ENCODE measurements around the gene ANKH. TPM values are rescaled to one million over a fixed set of nuclear protein-coding genes. Genes with fewer than 3 reads are reported as not detected.

Gene ANKH
- total RNA-seq, 1 experiment from 2014 or later: 13.9 TPM

DNA sequence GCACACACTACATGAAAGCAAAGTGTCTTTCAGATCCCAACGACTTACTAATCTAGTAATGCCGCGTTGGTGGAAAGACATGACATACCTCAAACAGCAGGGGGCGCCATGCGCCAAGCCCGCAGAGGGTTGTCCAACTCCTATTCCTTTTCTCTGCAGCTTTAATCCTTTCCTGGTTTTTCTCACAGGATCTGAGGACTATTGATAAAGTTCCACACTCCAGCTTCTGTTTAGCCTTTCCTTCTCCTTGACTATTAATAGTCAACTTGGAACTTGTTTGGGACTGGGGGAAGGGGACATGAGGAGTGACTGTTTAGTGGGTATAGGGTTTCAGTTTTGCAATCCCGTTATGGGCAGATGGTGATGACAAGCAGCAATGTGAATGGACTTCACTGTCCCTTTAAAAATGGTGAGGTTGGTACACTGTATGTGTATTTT, 144.1 kb downstream of the ANKH start:
- no peak overlapping the region for H3K4me3 ChIP-seq (ENCODE audit: low read depth, low read length, poor library complexity, severe bottlenecking)
- TF ChIP-seq EZH2 (IDR thresholded peaks at IDR 0.05; ENCODE audit: borderline replicate concordance, low read depth, low read length, poor library complexity, severe bottlenecking): no peak
- TF ChIP-seq CTCF (conservative IDR thresholded peaks at IDR 0.05; ENCODE audit: low read depth, low read length): peak; percentile 93
- POLR2A ChIA-PET (ENCODE audit: low non-redundant PET): no interaction called here

DNA sequence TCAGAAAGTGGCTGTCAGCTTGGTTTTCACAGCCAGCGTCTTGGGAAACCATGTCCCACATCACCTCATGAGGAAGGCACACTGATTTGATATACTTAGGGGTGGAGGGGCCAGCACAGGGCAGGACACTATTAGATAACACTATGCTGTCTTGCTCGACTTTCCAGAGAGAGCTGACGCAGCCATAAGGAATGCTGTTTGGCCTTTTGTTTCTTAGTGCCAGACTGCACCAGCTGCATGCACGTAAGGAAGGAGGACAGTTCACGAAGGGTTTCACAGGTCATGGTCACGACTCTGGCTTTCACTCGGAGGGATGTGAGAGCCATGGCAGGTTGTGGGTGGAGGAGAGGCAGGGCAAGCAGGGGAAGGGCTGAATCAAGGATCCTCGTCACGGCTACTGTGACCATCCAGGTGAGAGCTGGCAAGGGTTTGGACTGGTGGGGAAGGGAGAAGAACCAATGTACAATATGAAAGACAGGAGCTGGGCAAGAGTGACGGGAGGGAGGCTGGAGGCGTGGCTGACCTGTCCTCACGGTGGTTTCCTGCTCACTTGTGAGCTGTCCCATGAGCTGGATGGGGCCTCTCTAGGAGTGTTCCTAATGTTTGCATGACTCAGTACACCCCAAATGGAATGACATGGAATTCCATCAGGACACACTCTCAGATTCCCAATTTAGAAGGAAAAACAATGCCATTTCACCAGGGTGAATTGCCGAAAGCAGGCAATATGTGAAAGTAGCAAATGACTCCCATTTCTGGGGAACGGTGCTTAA, 145.3 kb downstream of the ANKH start:
- H3K27me3 ChIP-seq (replicated peaks; ENCODE audit: insufficient read depth, low read depth, low read length, poor library complexity): no peaks in the 10 kb centered on the region
- H3K27ac ChIP-seq (ENCODE audit: low read depth, low read length, poor library complexity, severe bottlenecking): no peak overlapping the region
- DNase-seq (ENCODE audit: low spot score): no peak
- ChIA-PET POLR2A (ENCODE audit: low non-redundant PET) (no interaction called here), CTCF (interaction anchor here (0.6 to 2.0 kb wide), 2 partner anchors 96 to 277 kb away, joined by 6 read pairs; no protein-coding TSS in a partner anchor)
- no TSS peak for BruUV-seq (replicated peaks)
- no peaks in the 10 kb centered on the region for H3K4me1 ChIP-seq (ENCODE audit: insufficient read depth, low read length, poor library complexity, severe bottlenecking)
- H3K9me3 ChIP-seq (ENCODE audit: low read depth, low read length, poor library complexity, severe bottlenecking): no peaks in the 10 kb centered on the region
- intact Hi-C loops (cut with micrococcal nuclease; ENCODE audit: unreplicated experiment): loop anchor here (5.0 kb wide), 1 partner anchor 146 kb away; the partner anchor contains the start of gene ANKH
- no peaks in the 10 kb centered on the region for H3K36me3 ChIP-seq (ENCODE audit: insufficient read depth, low read length, poor library complexity, severe bottlenecking)
- TF ChIP-seq EZH2 (IDR thresholded peaks at IDR 0.05; ENCODE audit: borderline replicate concordance, low read depth, low read length, poor library complexity, severe bottlenecking) (no peak), CTCF (conservative IDR thresholded peaks at IDR 0.05; ENCODE audit: low read depth, low read length) (no peak)
- no peak overlapping the region for H3K4me3 ChIP-seq (ENCODE audit: low read depth, low read length, poor library complexity, severe bottlenecking)

More for the DNA sequence above, 144.1 kb downstream of the ANKH start:
- DNase-seq (ENCODE audit: low spot score): peak; percentile 83
- H3K9me3 ChIP-seq (ENCODE audit: low read depth, low read length, poor library complexity, severe bottlenecking): no peaks in the 10 kb centered on the region
- no peaks in the 10 kb centered on the region for H3K36me3 ChIP-seq (ENCODE audit: insufficient read depth, low read length, poor library complexity, severe bottlenecking)
- H3K4me1 ChIP-seq (ENCODE audit: insufficient read depth, low read length, poor library complexity, severe bottlenecking): no peaks in the 10 kb centered on the region
- BruUV-seq (replicated peaks): no TSS peak
- CTCF ChIA-PET: no interaction called here
- H3K27me3 ChIP-seq (replicated peaks; ENCODE audit: insufficient read depth, low read depth, low read length, poor library complexity): no peaks in the 10 kb centered on the region
- intact Hi-C loops (cut with micrococcal nuclease; ENCODE audit: unreplicated experiment): loop anchor here (1.0 to 5.0 kb wide), 3 partner anchors 145 to 287 kb away; partner anchors contain the start of gene ANKH
- no peak overlapping the region for H3K27ac ChIP-seq (ENCODE audit: low read depth, low read length, poor library complexity, severe bottlenecking)

- no peak for DNase-seq (ENCODE audit: low spot score)
- TF ChIP-seq EZH2 (IDR thresholded peaks at IDR 0.05; ENCODE audit: borderline replicate concordance, low read depth, low read length, poor library complexity, severe bottlenecking) (no peak), CTCF (conservative IDR thresholded peaks at IDR 0.05; ENCODE audit: low read depth, low read length) (no peak)
- Histone ChIP-seq H3K4me3 (ENCODE audit: low read depth, low read length, poor library complexity, severe bottlenecking) (no peak overlapping the region), H3K27me3 (replicated peaks; ENCODE audit: insufficient read depth, low read depth, low read length, poor library complexity) (no peaks in the 10 kb centered on the region), H3K4me1 (ENCODE audit: insufficient read depth, low read length, poor library complexity, severe bottlenecking) (no peaks in the 10 kb centered on the region), H3K9me3 (ENCODE audit: low read depth, low read length, poor library complexity, severe bottlenecking) (no peaks in the 10 kb centered on the region), H3K36me3 (ENCODE audit: insufficient read depth, low read length, poor library complexity, severe bottlenecking) (no peaks in the 10 kb centered on the region), H3K27ac (ENCODE audit: low read depth, low read length, poor library complexity, severe bottlenecking) (no peak overlapping the region)
- POLR2A ChIA-PET (ENCODE audit: low non-redundant PET): interaction anchor here (0.7 kb wide), 1 partner anchor 48 kb away, joined by 4 read pairs; no protein-coding TSS in a partner anchor
- CTCF ChIA-PET: interaction anchor here (2.0 kb wide), 1 partner anchor 279 kb away, joined by 6 read pairs; no protein-coding TSS in a partner anchor
- BruUV-seq (replicated peaks): no TSS peak
- intact Hi-C loops (cut with micrococcal nuclease; ENCODE audit: unreplicated experiment): loop anchor here (5.0 kb wide), 1 partner anchor 148 kb away; the partner anchor contains the start of gene ANKH
Measured at GRCh38 chr5:14724633-14725032, 146.9 kb downstream of the ANKH start.
